HUES64 (cell line): Measurements from ENCODE around the gene PBX4.
A peak's percentile ranks its signal among the peaks of the same experiment; 100 is the strongest.

ENCODE experiments used
- H3K27ac ChIP-seq: 2 replicates; pipeline ENCODE4 v1.7.0; 2013; ENCODE audit warnings: low read depth, low read length, inconsistent platforms
- H3K27me3 ChIP-seq: 2 replicates; pipeline ENCODE4 v1.6.1; 2013; ENCODE audit warnings: mild to moderate bottlenecking, low read length; ENCODE audit not compliant: insufficient read depth
- H3K36me3 ChIP-seq: 2 replicates; pipeline ENCODE4 v1.6.1; 2013; ENCODE audit warnings: mild to moderate bottlenecking, low read length; ENCODE audit not compliant: insufficient read depth
- H3K4me1 ChIP-seq: 2 replicates; pipeline ENCODE4 v1.6.1; 2013; ENCODE audit warnings: mild to moderate bottlenecking, low read length, moderate library complexity; ENCODE audit not compliant: insufficient read depth
- H3K4me3 ChIP-seq: 2 replicates; pipeline ENCODE4 v1.5.1; 2013; ENCODE audit warnings: mild to moderate bottlenecking, low read length, moderate library complexity
- H3K9ac ChIP-seq: 2 replicates; pipeline ENCODE4 v1.6.1; 2013; ENCODE audit warnings: mild to moderate bottlenecking, low read depth, low read length
- H3K9me3 ChIP-seq: 2 replicates; pipeline ENCODE4 v1.6.1; 2013; ENCODE audit warnings: low read depth, low read length; ENCODE audit not compliant: insufficient read depth
- WGBS: fragments of 150-250, 120-280 bp; methylation state at CpG from one replicate; pipeline ENCODE4 v1.1.7; 2013; ENCODE audit warnings: missing lambda C conversion rate; 5-methylcytosine and 5-hydroxymethylcytosine counted together

The PBX4 gene

DNA sequence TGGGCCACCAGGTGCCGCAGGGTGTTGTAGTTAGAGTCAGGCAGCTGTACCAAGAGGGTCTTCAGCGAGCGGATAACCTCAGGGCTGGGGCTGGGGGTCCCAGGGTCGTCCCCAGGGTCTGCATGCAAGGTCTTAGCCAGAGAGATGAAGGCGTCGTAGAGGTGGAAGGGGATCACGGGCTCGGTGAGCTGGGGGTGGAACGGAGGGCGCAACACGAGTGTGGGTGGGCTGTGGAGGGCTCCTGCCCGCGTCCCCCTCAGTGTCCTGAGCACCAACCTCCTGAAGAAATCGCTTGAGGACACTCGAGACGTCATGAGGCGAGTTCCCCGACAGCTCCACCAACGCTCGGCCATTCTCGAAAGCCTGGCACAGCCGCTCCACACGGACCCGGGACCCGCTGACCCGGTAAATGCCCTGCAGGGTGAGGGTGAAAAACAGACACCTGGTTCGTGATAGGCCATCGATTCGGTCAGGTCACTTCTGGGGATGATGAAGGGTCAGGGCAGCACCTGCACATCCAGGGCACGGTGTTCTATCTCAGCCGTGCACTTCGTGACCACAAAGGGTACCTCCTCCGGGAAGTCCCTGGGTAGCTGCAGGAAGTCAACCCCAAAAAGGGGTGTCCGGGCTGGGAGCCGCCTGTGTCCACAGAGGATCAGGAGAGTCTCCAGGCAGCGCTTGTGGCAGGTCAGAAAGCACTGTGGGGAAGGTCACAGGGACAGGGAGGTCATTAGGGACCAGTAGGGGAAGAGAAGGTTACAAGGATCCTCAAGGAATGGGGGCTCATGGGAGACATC is 16.2 kb upstream of the PBX4 start:
- Histone ChIP-seq H3K27me3 (no peaks in the 10 kb centered on the region), H3K9me3 (no peaks in the 10 kb centered on the region), H3K4me1 (no peaks in the 10 kb centered on the region), H3K4me3 (no peak overlapping the region), H3K27ac (no peak overlapping the region), H3K9ac (no peak overlapping the region), H3K36me3 (peaks cover 35% of the 10 kb centered on the region)
- 95% methylated on average over 36 of the region's 36 CpGs for WGBS

GRCh38 chr19:19633711-19634515 is 15.4 kb upstream of the PBX4 start:
- Histone ChIP-seq H3K27ac (no peak overlapping the region), H3K36me3 (peaks cover 35% of the 10 kb centered on the region), H3K4me1 (no peaks in the 10 kb centered on the region), H3K9me3 (no peaks in the 10 kb centered on the region), H3K4me3 (no peak overlapping the region), H3K27me3 (no peaks in the 10 kb centered on the region), H3K9ac (no peak overlapping the region)
- 94% methylated on average over 22 of the region's 22 CpGs for WGBS

GRCh38 chr19:19632661-19633060 is 14.2 kb upstream of the PBX4 start:
- H3K9ac ChIP-seq, result no peak overlapping the region
- peaks cover 35% of the 10 kb centered on the region for H3K36me3 ChIP-seq
- no peak overlapping the region for H3K4me3 ChIP-seq
- no peak overlapping the region for H3K27ac ChIP-seq
- H3K27me3 ChIP-seq, result no peaks in the 10 kb centered on the region
- no peaks in the 10 kb centered on the region for H3K4me1 ChIP-seq
- H3K9me3 ChIP-seq, result no peaks in the 10 kb centered on the region
- WGBS, result 86% methylated on average over 5 of the region's 5 CpGs

DNA sequence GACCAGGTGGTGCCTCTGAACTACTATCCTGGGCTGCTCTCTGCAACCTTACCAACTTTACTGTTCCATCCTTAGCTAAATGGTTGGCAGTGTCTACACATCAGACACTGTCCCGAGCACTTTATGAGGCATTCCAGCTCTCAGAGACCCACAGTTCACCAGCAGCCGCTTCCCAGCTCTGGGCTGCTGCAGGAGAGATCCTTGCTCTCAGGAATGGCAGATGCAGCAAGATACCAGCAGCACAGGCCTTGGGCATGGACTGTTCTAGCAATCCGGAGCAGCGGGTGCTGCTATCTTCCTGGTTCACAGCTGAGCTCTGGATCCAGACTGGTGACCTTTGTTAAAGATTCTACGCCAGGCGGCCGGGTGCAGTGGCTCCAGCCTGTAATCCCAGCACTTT is 12.9 kb upstream of the PBX4 start:
- H3K36me3 ChIP-seq, result peaks cover 35% of the 10 kb centered on the region
- WGBS, result 93% methylated on average over 7 of the region's 7 CpGs

DNA sequence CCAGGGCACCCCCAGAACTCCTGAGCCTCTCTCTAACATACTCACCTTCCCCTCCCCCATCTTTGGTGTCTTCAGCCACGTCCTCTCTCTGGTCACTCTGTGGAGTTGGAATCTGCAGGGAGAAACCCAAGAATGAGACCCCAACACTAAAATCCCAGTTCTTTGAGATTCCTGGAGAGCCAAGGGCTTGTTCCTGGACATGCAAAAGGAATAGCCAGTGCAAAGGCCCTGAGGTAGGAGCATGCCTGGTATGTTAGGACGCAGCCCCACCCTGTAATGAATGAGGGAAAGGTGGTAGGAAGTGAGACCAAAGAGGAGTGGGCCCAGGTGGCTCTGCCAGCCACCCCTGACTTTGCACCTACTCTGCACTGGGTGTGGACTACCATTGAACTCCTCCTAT is 11.9 kb upstream of the PBX4 start:
- Histone ChIP-seq H3K4me3 (no peak overlapping the region), H3K36me3 (peaks cover 35% of the 10 kb centered on the region), H3K9me3 (no peaks in the 10 kb centered on the region), H3K27me3 (no peaks in the 10 kb centered on the region), H3K4me1 (peaks cover 3% of the 10 kb centered on the region; the same call in 1 of the 2 replicates), H3K9ac (no peak overlapping the region), H3K27ac (no peak overlapping the region)
- 88% methylated on average over 2 of the region's 2 CpGs for WGBS

More for the DNA sequence above, 12.9 kb upstream of the PBX4 start:
- Histone ChIP-seq H3K27ac (no peak overlapping the region), H3K4me1 (no peaks in the 10 kb centered on the region), H3K9me3 (no peaks in the 10 kb centered on the region), H3K4me3 (no peak overlapping the region), H3K27me3 (no peaks in the 10 kb centered on the region), H3K9ac (no peak overlapping the region)

- no peak overlapping the region for H3K4me3 ChIP-seq
- H3K9me3 ChIP-seq, result no peaks in the 10 kb centered on the region
- H3K4me1 ChIP-seq, result peaks cover 3% of the 10 kb centered on the region; the same call in 1 of the 2 replicates
- no peak overlapping the region for H3K9ac ChIP-seq
- H3K27me3 ChIP-seq, result no peaks in the 10 kb centered on the region
- H3K27ac ChIP-seq, result no peak overlapping the region
- peaks cover 34% of the 10 kb centered on the region for H3K36me3 ChIP-seq
- WGBS, result 93% methylated on average over 11 of the region's 11 CpGs
Observed at GRCh38 chr19:19630062-19630414, 11.6 kb upstream of the PBX4 start.

GRCh38 chr19:19628501-19629134 is 10.1 kb upstream of the PBX4 start:
- Histone ChIP-seq H3K4me1 (peaks cover 3% of the 10 kb centered on the region; the same call in 1 of the 2 replicates), H3K4me3 (peak overlapping the region; percentile 68), H3K27me3 (no peaks in the 10 kb centered on the region), H3K27ac (peak overlapping the region; percentile 89), H3K9me3 (no peaks in the 10 kb centered on the region), H3K36me3 (peaks cover 35% of the 10 kb centered on the region), H3K9ac (peak overlapping the region; percentile 81)
- 6% methylated on average over 51 of the region's 51 CpGs for WGBS

DNA sequence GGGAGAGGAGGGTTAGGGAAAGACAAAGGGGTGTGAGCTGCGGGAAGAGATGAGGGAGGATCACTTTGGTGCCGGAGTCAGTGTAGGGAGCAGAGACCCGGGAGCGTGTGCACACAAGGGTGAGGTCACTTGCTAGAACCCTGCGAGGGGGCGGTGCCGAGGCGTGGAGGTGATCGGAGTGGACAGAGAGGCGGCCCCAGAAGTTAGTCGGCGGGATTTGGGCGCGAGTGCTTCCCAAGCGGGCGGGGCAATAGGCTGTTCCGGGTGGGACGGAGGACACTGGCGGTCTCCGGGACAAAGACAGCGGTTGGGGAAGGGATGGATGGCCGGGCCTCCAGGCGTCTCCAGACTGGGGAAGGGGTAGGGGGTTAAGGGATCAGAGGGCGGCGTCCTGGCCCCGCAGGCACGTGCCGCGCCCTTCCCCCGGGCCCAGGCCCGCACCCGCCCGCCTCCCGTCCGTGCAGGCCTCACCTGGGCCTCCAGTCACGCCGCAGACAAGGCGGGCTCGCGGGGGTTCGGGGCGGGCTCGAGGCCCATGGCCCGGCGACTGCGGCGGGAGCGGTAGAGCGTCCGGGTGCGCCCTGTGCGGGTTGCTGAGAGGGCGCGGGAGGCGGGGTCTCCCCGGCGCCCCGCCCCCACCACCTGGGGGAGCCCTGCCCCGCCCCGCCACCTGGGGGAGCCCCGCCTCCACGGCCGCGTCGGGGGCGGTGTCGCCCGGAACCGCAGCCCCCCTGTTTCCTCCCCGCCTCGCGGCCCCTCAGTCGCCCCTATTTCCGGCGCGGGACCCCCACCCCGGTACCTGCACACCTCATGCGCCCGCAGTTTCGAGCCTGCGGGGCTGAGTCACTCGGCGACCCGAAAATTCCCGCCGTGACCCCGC is 9.4 kb upstream of the PBX4 start, which contains the start of gene LPAR2:
Gene LPAR2 (minus strand): TSS at position 600 of the 880 bp plus-strand sequence. CDS start 945 bp downstream, outside the sequence.
- H3K4me3 ChIP-seq, result peak within 1 kb of the TSS; percentile 68
- H3K36me3 ChIP-seq, result peaks cover 36% of the 10 kb centered on the region
- peak within 1 kb of the TSS; percentile 89 for H3K27ac ChIP-seq
- H3K9ac ChIP-seq, result peak within 1 kb of the TSS; percentile 81
- H3K9me3 ChIP-seq, result no peaks in the 10 kb centered on the region
- WGBS, result 1% methylated on average over 85 of the region's 87 CpGs
- peaks cover 3% of the 10 kb centered on the region; the same call in 1 of the 2 replicates for H3K4me1 ChIP-seq
- H3K27me3 ChIP-seq, result no peaks in the 10 kb centered on the region

- H3K4me3 ChIP-seq, result peak overlapping the region; percentile 68
Observed at GRCh38 chr19:19626516-19627472, 8.3 kb upstream of the PBX4 start.

More at GRCh38 chr19:19626516-19627472, 8.3 kb upstream of the PBX4 start:
- Histone ChIP-seq H3K36me3 (peaks cover 38% of the 10 kb centered on the region), H3K9ac (peak overlapping the region; percentile 81), H3K27me3 (no peaks in the 10 kb centered on the region), H3K9me3 (no peaks in the 10 kb centered on the region), H3K27ac (no peak overlapping the region), H3K4me1 (peaks cover 3% of the 10 kb centered on the region; the same call in 1 of the 2 replicates)
- 93% methylated on average over 48 of the region's 48 CpGs for WGBS
